ENCODE measurements around the gene RBM22.

Gene RBM22

GRCh38 chr5:150672237-150672883 is 28.5 kb downstream of the RBM22 start:
- no peak for DNase-seq

GRCh38 chr5:150671509-150672236 is 29.2 kb downstream of the RBM22 start:
- DNase-seq, result no peak

GRCh38 chr5:150670948-150671310 is 29.9 kb downstream of the RBM22 start:
- DNase-seq, result no peak

- DNase-seq, result no peak
Measured at GRCh38 chr5:150670275-150670947, 30.5 kb downstream of the RBM22 start.

- no peak for DNase-seq
Measured at GRCh38 chr5:150665044-150665443, 35.8 kb downstream of the RBM22 start.

- no peak for DNase-seq
Measured at GRCh38 chr5:150663936-150664335, 36.9 kb downstream of the RBM22 start.

GRCh38 chr5:150662731-150663516 is 37.9 kb downstream of the RBM22 start:
- no peak for DNase-seq

GRCh38 chr5:150661821-150662596 is 38.9 kb downstream of the RBM22 start:
- DNase-seq, result no peak

GRCh38 chr5:150661086-150661485 is 39.8 kb downstream of the RBM22 start, which contains the start of gene MYOZ3:
Gene MYOZ3 (plus strand): TSS chr5:150661251. CDS start chr5:150662942, 1,691 bp downstream.
- no peak for DNase-seq

- no peak for DNase-seq
Measured at GRCh38 chr5:150660108-150660831, 40.6 kb downstream of the RBM22 start.

- no peak for DNase-seq
Measured at GRCh38 chr5:150659360-150660107, 41.3 kb downstream of the RBM22 start.

GRCh38 chr5:150658699-150659265 is 42.1 kb downstream of the RBM22 start:
- DNase-seq, result no peak

- DNase-seq, result no peak
Measured at GRCh38 chr5:150658121-150658520, 42.7 kb downstream of the RBM22 start.

GRCh38 chr5:150656191-150657132 is 44.4 kb downstream of the RBM22 start:
- peak; percentile 49 for DNase-seq

- no peak for DNase-seq
Measured at GRCh38 chr5:150655221-150655620, 45.6 kb downstream of the RBM22 start.

GRCh38 chr5:150653762-150654556 is 46.9 kb downstream of the RBM22 start:
- no peak for DNase-seq

- no peak for DNase-seq
Measured at GRCh38 chr5:150653145-150653761, 47.6 kb downstream of the RBM22 start.

All from NK-92 treated with Interleukin-12 subunit alpha and Interleukin-12 subunit beta, amount 100 ng/mL, for 24 hours (cell line).